H9 (cell line): ENCODE results near the gene RBMS3. TPM values are rescaled to one million over a fixed set of nuclear protein-coding genes. Genes with fewer than 3 reads are reported as not detected.
A peak's percentile ranks its signal among the peaks of the same experiment; 100 is the strongest.

Experiments
- DNase-seq: peaks from one replicate; pipeline ENCODE4 v3.0.0-alpha.2; 2017
- H2AFZ ChIP-seq: one replicate; pipeline ENCODE4 v1.6.1; 2013; ENCODE audit warnings: mild to moderate bottlenecking, low read length, control low read depth, moderate library complexity
- H2AK5ac ChIP-seq: 2 replicates; pipeline ENCODE4 v1.6.1; 2013; ENCODE audit warnings: low read length, control low read depth, mixed read lengths; ENCODE audit not compliant: insufficient read length
- H2BK120ac ChIP-seq: one replicate; pipeline ENCODE4 v1.6.1; 2013; ENCODE audit warnings: low read depth, mild to moderate bottlenecking, low read length, control low read depth, inconsistent platforms; ENCODE audit not compliant: poor library complexity, severe bottlenecking
- H2BK12ac ChIP-seq: 2 replicates; pipeline ENCODE4 v1.6.1; 2013; ENCODE audit warnings: low read length, control low read depth, mixed read lengths, low read depth; ENCODE audit not compliant: insufficient read length
- H2BK15ac ChIP-seq: 2 replicates; pipeline ENCODE4 v1.6.1; 2013; ENCODE audit warnings: low read depth, low read length, control low read depth
- H2BK20ac ChIP-seq: one replicate; pipeline ENCODE4 v1.6.1; 2013; ENCODE audit warnings: low read depth, mild to moderate bottlenecking, low read length, control low read depth, inconsistent platforms; ENCODE audit not compliant: poor library complexity, severe bottlenecking
- H2BK5ac ChIP-seq: 2 replicates; pipeline ENCODE4 v1.6.1; 2013; ENCODE audit warnings: low read length, control low read depth, mixed read lengths; ENCODE audit not compliant: insufficient read length
- H3K14ac ChIP-seq: 2 replicates; pipeline ENCODE4 v1.6.1; 2013; ENCODE audit warnings: low read length, control low read depth; ENCODE audit not compliant: insufficient read depth
- H3K18ac ChIP-seq: 2 replicates; pipeline ENCODE4 v1.6.1; 2013; ENCODE audit warnings: low read depth, mild to moderate bottlenecking, mixed read lengths, low read length, control low read depth; ENCODE audit not compliant: insufficient read length
- H3K23ac ChIP-seq: 2 replicates; pipeline ENCODE4 v1.6.1; 2013; ENCODE audit warnings: low read length, control low read depth, mixed read lengths, low read depth; ENCODE audit not compliant: insufficient read length
- H3K23me2 ChIP-seq: 2 replicates; pipeline ENCODE4 v1.6.1; 2013; ENCODE audit warnings: low read depth, mild to moderate bottlenecking, mixed read lengths, low read length, control low read depth; ENCODE audit not compliant: insufficient read length, poor library complexity, severe bottlenecking
- H3K27ac ChIP-seq: 2 replicates; pipeline ENCODE4 v1.5.1; 2013; ENCODE audit warnings: low read length, control low read depth, mixed read lengths, low read depth; ENCODE audit not compliant: insufficient read length
- H3K27me3 ChIP-seq: 2 replicates; pipeline ENCODE4 v1.6.1; 2013; ENCODE audit warnings: low read length, control low read depth, inconsistent platforms; ENCODE audit not compliant: insufficient read depth
- H3K4ac ChIP-seq: 2 replicates; pipeline ENCODE4 v1.6.1; 2013; ENCODE audit warnings: low read depth, mild to moderate bottlenecking, control low read depth, inconsistent platforms, low read length, moderate library complexity
- H3K4me1 ChIP-seq: 2 replicates; pipeline ENCODE4 v1.6.1; 2013; ENCODE audit warnings: low read length, control low read depth, inconsistent platforms; ENCODE audit not compliant: insufficient read depth
- H3K4me2 ChIP-seq: 2 replicates; pipeline ENCODE4 v1.6.1; 2013; ENCODE audit warnings: low read length, control low read depth, mixed read lengths; ENCODE audit not compliant: insufficient read length, insufficient read depth
- H3K56ac ChIP-seq: 2 replicates; pipeline ENCODE4 v1.6.1; 2013; ENCODE audit warnings: low read depth, mild to moderate bottlenecking, mixed read lengths, low read length, control low read depth; ENCODE audit not compliant: insufficient read length
- H3K79me1 ChIP-seq: 2 replicates; pipeline ENCODE4 v1.6.1; 2013; ENCODE audit warnings: low read depth, mild to moderate bottlenecking, moderate library complexity, low read length, control low read depth, inconsistent platforms; ENCODE audit not compliant: insufficient read depth, poor library complexity, severe bottlenecking
- H3K79me2 ChIP-seq: 2 replicates; pipeline ENCODE4 v1.6.1; 2013; ENCODE audit warnings: low read length, control low read depth, inconsistent platforms; ENCODE audit not compliant: insufficient read depth
- H3K9ac ChIP-seq: 2 replicates; pipeline ENCODE4 v1.6.1; 2013; ENCODE audit warnings: low read length, control low read depth, mixed read lengths; ENCODE audit not compliant: insufficient read length; ENCODE audit errors: extremely low read depth
- H3K9me3 ChIP-seq: one replicate; pipeline ENCODE4 v1.6.1; 2013; ENCODE audit warnings: low read depth, low read length, inconsistent platforms; ENCODE audit not compliant: control insufficient read depth
- H3T11ph ChIP-seq: one replicate; pipeline ENCODE4 v1.6.1; 2013; ENCODE audit warnings: mild to moderate bottlenecking, low read length, control low read depth, inconsistent platforms
- H4K20me1 ChIP-seq: one replicate; pipeline ENCODE4 v1.6.1; 2013; ENCODE audit not compliant: control insufficient read depth, insufficient read length, insufficient read depth
- H4K5ac ChIP-seq: 2 replicates; pipeline ENCODE4 v1.6.1; 2013; ENCODE audit warnings: low read depth, mild to moderate bottlenecking, mixed read lengths, low read length, control low read depth; ENCODE audit not compliant: insufficient read length
- H4K8ac ChIP-seq: replicated peaks from 2 replicates; pipeline ENCODE4 v1.6.1; 2013; ENCODE audit warnings: low read length, control low read depth, mixed read lengths, low read depth; ENCODE audit not compliant: insufficient read length
- H4K91ac ChIP-seq: 2 replicates; pipeline ENCODE4 v1.6.1; 2013; ENCODE audit warnings: low read depth, mild to moderate bottlenecking, moderate library complexity, mixed read lengths, low read length, control low read depth; ENCODE audit not compliant: insufficient read length
- H3K27ac Mint-ChIP-seq, 3 experiments: 2 replicates in 2 of 3; 3 replicates in 1 of 3; pipeline ENCODE4 v1.8.0; 2020 to 2021; ENCODE audit warnings: mixed read lengths in 3 of 3, mild to moderate bottlenecking in 1 of 3, moderate library complexity in 1 of 3
- H3K27me3 Mint-ChIP-seq: 2 replicates; pipeline ENCODE4 v1.8.0; 2021; ENCODE audit warnings: low read depth, mild to moderate bottlenecking, moderate library complexity, mixed read lengths
- H3K36me3 Mint-ChIP-seq, 3 experiments: 2 replicates in 2 of 3; 3 replicates in 1 of 3; pipeline ENCODE4 v1.8.0; 2020 to 2021; ENCODE audit warnings: low read depth in 3 of 3, mixed read lengths in 3 of 3; ENCODE audit not compliant: insufficient read depth in 1 of 3
- H3K4me1 Mint-ChIP-seq, 2 experiments: 2 replicates each; pipeline ENCODE4 v1.8.0; 2020; ENCODE audit warnings: mixed read lengths in 2 of 2
- H3K4me3 Mint-ChIP-seq, 2 experiments: 2 replicates in 1 of 2; 3 replicates in 1 of 2; pipeline ENCODE4 v1.8.0; 2020 to 2021; ENCODE audit warnings: mild to moderate bottlenecking in 2 of 2, mixed read lengths in 2 of 2, moderate library complexity in 1 of 2
- H3K9me3 Mint-ChIP-seq, 2 experiments: 2 replicates in 1 of 2; 3 replicates in 1 of 2; pipeline ENCODE4 v1.8.0; 2020; ENCODE audit warnings: mild to moderate bottlenecking in 2 of 2, mixed read lengths in 2 of 2, moderate library complexity in 1 of 2
- WGBS: extraction: QIAGEN DNeasy Blood & Tissue Kit; methylation state at CpG from one replicate; pipeline ENCODE4 v1.1.7; 2013; ENCODE audit warnings: missing lambda C conversion rate, low lambda C conversion rate, mixed read lengths; ENCODE audit not compliant: insufficient read length; ENCODE audit errors: extremely low coverage; 5-methylcytosine and 5-hydroxymethylcytosine counted together
- total RNA-seq: library from RNA; stranded (reverse); gene quantifications from 2 replicates; pipeline ENCODE4 v1.2.1, GENCODE V29; 2021
- TF ChIP-seq, protein P1 (sequence below): fragments of 200-600 bp; sonication (generic); conservative IDR thresholded peaks from 3 replicates; pipeline ENCODE4 v1.8.0; 2021; ENCODE audit warnings: antibody characterized with exemption, mild to moderate bottlenecking

Gene RBMS3
- total RNA-seq, 1 experiment from 2014 or later = 8.1 TPM

DNA sequence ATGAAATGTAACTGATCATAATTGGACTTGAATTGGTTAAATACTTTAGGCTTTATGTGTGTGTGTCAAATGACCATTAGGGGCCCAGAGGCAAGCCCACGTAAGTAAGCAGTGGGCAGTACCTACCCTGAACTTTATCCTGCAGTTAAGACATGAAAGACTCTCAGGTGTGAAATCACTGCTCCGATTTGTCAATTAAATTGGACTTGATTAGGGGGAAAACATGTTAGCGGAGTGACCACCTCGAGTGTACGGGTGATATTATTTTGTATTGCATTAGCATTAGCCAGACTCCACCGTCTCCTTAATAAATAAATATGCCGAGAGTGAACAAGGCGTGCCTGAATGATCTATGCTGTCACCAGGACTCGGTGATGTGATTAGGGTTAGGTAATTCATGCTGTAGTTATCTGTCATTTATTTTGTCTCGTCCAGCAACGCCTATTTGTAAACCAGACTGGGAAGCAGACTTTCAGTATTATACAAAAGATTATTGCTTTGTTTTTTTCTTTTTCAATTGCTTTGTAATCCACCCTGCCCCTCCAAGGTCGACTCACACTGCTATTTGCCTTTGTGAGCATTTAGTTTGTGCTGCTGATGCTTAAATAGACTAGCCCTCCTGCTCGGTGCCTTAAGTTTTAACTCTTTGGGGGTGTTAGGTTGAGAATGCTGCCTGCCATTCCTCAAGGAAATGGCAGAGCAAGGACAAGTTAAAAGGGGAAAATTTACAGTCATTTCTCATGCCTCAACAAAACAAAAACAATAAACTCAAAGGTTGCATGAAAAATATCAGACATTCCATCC, 1.8 kb downstream of the RBMS3 start:
- Mint-ChIP-seq H3K27me3 (no peaks in the 10 kb centered on the region), H3K4me3 (peak overlapping the region; percentile 68 to 76), H3K36me3 (no peaks in the 10 kb centered on the region), H3K4me1 (peaks cover 60 to 69% of the 10 kb centered on the region in 2 experiments), H3K27ac (peak overlapping the region in 2 of 3 experiments; percentile 23 to 55; a peak in 3 of 7 replicates), H3K9me3 (no peaks in the 10 kb centered on the region)
- H3K9ac ChIP-seq = no peak overlapping the region
- H4K8ac ChIP-seq = no peak overlapping the region
- no peak overlapping the region for H3K27ac ChIP-seq
- no CpG with 5 or more reads among the region's 13 CpGs for WGBS
- no peak overlapping the region for H2BK5ac ChIP-seq
- no peak overlapping the region for H3K14ac ChIP-seq
- no peak overlapping the region for H3T11ph ChIP-seq
- no peaks in the 10 kb centered on the region for H3K27me3 ChIP-seq
- no peak overlapping the region for H4K5ac ChIP-seq
- no peak overlapping the region for H2BK12ac ChIP-seq
- no peaks in the 10 kb centered on the region for H4K20me1 ChIP-seq
- H4K91ac ChIP-seq = no peak overlapping the region
- H3K23ac ChIP-seq = no peak overlapping the region
- H3K56ac ChIP-seq = no peak overlapping the region
- no peak overlapping the region for H3K18ac ChIP-seq
- no peaks in the 10 kb centered on the region for H3K9me3 ChIP-seq
- H2BK15ac ChIP-seq = no peak overlapping the region
- H2BK120ac ChIP-seq = no peak overlapping the region
- no peak overlapping the region for H2BK20ac ChIP-seq
- H3K79me2 ChIP-seq = no peaks in the 10 kb centered on the region
- no peak overlapping the region for H2AK5ac ChIP-seq
- H3K79me1 ChIP-seq = no peaks in the 10 kb centered on the region
- no peak overlapping the region for H2AFZ ChIP-seq
- no peak overlapping the region for H3K4ac ChIP-seq
- H3K4me2 ChIP-seq = peak overlapping the region; percentile 89
- TF ChIP-seq, protein P1, sequence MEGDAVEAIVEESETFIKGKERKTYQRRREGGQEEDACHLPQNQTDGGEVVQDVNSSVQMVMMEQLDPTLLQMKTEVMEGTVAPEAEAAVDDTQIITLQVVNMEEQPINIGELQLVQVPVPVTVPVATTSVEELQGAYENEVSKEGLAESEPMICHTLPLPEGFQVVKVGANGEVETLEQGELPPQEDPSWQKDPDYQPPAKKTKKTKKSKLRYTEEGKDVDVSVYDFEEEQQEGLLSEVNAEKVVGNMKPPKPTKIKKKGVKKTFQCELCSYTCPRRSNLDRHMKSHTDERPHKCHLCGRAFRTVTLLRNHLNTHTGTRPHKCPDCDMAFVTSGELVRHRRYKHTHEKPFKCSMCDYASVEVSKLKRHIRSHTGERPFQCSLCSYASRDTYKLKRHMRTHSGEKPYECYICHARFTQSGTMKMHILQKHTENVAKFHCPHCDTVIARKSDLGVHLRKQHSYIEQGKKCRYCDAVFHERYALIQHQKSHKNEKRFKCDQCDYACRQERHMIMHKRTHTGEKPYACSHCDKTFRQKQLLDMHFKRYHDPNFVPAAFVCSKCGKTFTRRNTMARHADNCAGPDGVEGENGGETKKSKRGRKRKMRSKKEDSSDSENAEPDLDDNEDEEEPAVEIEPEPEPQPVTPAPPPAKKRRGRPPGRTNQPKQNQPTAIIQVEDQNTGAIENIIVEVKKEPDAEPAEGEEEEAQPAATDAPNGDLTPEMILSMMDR = no peak
- H3K4me1 ChIP-seq = peaks cover 10% of the 10 kb centered on the region; the same call in 1 of the 2 replicates
- no peak for DNase-seq
- peaks cover 7% of the 10 kb centered on the region for H3K23me2 ChIP-seq
